HCT116 (cell line): ENCODE measurements around the gene OR2AE1. TPM values are rescaled to one million over a fixed set of nuclear protein-coding genes. Genes with fewer than 3 reads are reported as not detected.

Experiments used
- total RNA-seq: library from RNA; stranded (reverse); gene quantifications from one replicate; pipeline ENCODE4 v1.2.1, GENCODE V29; 2021; ENCODE audit not compliant: unreplicated experiment

OR2AE1 gene
- total RNA-seq, 1 experiment from 2014 or later, result not detected

Other genes starting within 250 kb of the OR2AE1 start
- gene CYP3A5, start 197.0 kb downstream of the OR2AE1 start, total RNA-seq, result 1.5 TPM
- not detected for gene CYP3A7, start 141.8 kb downstream of the OR2AE1 start, total RNA-seq
- gene CYP3A4, start 92.8 kb downstream of the OR2AE1 start, total RNA-seq, result 0.25 TPM
- gene CYP3A43, start 49.0 kb downstream of the OR2AE1 start, total RNA-seq, result not detected
- gene TRIM4, start 42.5 kb upstream of the OR2AE1 start, total RNA-seq, result 25.1 TPM
- gene GJC3, start 52.6 kb upstream of the OR2AE1 start, total RNA-seq, result 0.76 TPM
- 1.1 TPM for gene AZGP1, start 99.0 kb upstream of the OR2AE1 start, total RNA-seq
- gene ZKSCAN1, start 138.6 kb upstream of the OR2AE1 start, total RNA-seq, result 61.2 TPM
- gene ZSCAN21, start 172.7 kb upstream of the OR2AE1 start, total RNA-seq, result 10.3 TPM
- gene ZNF3, start 204.7 kb upstream of the OR2AE1 start, total RNA-seq, result 28.2 TPM
- 126 TPM for gene COPS6, start 211.9 kb upstream of the OR2AE1 start, total RNA-seq
- 387 TPM for gene MCM7, start 224.4 kb upstream of the OR2AE1 start, total RNA-seq
- gene AP4M1, start 224.6 kb upstream of the OR2AE1 start, total RNA-seq, result 20.0 TPM
- gene TAF6, start 242.3 kb upstream of the OR2AE1 start, total RNA-seq, result 67.4 TPM
- gene CNPY4, start 242.6 kb upstream of the OR2AE1 start, total RNA-seq, result 2.6 TPM
- 2.0 TPM for gene MBLAC1, start 249.9 kb upstream of the OR2AE1 start, total RNA-seq